ENCODE results near the gene AMOTL1. TPM values are rescaled to one million over a fixed set of nuclear protein-coding genes. Genes with fewer than 3 reads are reported as not detected.
"Not testable (repeated sequence)": the region's sequence is repeated elsewhere in the genome, so short reads cannot be mapped to it uniquely, and the experiment has no call there.

Gene AMOTL1
- total RNA-seq, 2 donors from 2014 or later = 0.25 to 2.0 TPM

DNA sequence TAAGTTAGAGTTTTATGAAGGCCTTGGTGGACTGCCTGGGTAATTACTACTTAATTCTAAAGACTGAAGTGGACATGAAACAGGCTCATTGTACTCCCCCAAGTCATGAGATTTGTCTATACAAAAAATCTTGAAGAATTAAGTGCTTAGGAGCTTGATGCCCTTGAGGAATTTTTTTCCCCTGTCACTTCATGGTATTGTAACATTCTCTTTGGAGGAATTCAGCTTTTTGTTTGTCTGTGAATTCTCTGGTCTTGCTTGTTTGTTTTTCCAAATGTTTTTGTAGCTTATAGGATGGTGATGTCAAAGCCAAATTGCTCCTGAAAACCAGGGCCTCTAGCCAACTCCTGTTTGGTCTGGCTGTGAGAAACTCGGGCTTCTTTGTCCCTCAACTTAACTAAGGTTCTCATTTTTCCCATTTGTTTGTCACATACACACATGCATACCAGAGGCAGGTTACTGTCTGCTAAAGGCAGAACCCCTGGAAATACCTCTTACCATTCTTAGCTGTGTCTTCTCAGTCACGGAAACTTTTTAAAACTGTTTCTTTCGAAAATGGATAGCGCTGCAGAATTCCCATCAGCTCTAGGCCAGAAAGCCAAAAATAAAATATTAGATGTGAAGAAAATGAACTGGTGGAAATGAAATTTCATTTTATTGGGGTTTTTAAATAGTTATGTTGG is 66.9 kb downstream of the AMOTL1 start:
- no peak for DNase-seq
- no peaks in the 10 kb centered on the region for H3K4me1 Mint-ChIP-seq
- H3K4me3 Mint-ChIP-seq = no peak overlapping the region
- no peaks in the 10 kb centered on the region for H3K36me3 Mint-ChIP-seq (ENCODE audit: low read depth)
- peaks cover 30% of the 10 kb centered on the region for H3K27me3 Mint-ChIP-seq
- ATAC-seq = no peak
- no peaks in the 10 kb centered on the region for H3K9me3 ChIP-seq (ENCODE audit: control insufficient read depth, low read length, poor library complexity, severe bottlenecking)
- H3K27ac Mint-ChIP-seq = no peak overlapping the region

DNA sequence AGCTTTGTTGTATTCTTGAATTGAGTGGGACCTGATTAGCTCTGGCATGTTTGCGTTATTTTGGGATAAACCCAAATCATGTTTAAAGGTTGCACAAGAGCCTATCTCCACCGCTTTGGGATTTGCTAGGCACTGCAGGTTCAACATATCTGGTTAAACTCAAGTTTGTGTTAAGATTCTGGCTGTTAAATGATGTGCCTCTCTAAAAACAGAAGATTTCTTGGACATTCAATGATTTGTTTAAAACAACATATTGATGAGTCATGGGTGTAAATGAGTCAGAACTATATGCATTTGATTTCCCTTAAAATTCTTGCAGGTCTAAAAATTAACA is 67.4 kb downstream of the AMOTL1 start:
- no peaks in the 10 kb centered on the region for H3K36me3 Mint-ChIP-seq (ENCODE audit: low read depth)
- no peaks in the 10 kb centered on the region for H3K9me3 ChIP-seq (ENCODE audit: control insufficient read depth, low read length, poor library complexity, severe bottlenecking)
- H3K27ac Mint-ChIP-seq = no peak overlapping the region
- H3K4me3 Mint-ChIP-seq = no peak overlapping the region
- no peaks in the 10 kb centered on the region for H3K4me1 Mint-ChIP-seq
- peaks cover 26% of the 10 kb centered on the region for H3K27me3 Mint-ChIP-seq
- DNase-seq = no peak
- ATAC-seq = no peak

- no peak for DNase-seq
- H3K9me3 ChIP-seq (ENCODE audit: control insufficient read depth, low read length, poor library complexity, severe bottlenecking) = no peaks in the 10 kb centered on the region
- no peak overlapping the region for H3K4me3 Mint-ChIP-seq
- no peak for ATAC-seq
- H3K27me3 Mint-ChIP-seq = peaks cover 24% of the 10 kb centered on the region
- H3K36me3 Mint-ChIP-seq (ENCODE audit: low read depth) = no peaks in the 10 kb centered on the region
- no peaks in the 10 kb centered on the region for H3K4me1 Mint-ChIP-seq
- H3K27ac Mint-ChIP-seq = no peak overlapping the region
These were observed 69.2 kb downstream of the AMOTL1 start for GRCh38 chr11:94837317-94837716.

- Mint-ChIP-seq H3K36me3 (ENCODE audit: low read depth) (no peaks in the 10 kb centered on the region), H3K27ac (no peak overlapping the region), H3K27me3 (peaks cover 26% of the 10 kb centered on the region), H3K4me1 (no peaks in the 10 kb centered on the region), H3K4me3 (no peak overlapping the region)
- ATAC-seq (no peak), DNase-seq (no peak)
- no peaks in the 10 kb centered on the region for H3K9me3 ChIP-seq (ENCODE audit: control insufficient read depth, low read length, poor library complexity, severe bottlenecking)
These were observed 70.0 kb downstream of the AMOTL1 start for GRCh38 chr11:94838027-94838731.

DNA sequence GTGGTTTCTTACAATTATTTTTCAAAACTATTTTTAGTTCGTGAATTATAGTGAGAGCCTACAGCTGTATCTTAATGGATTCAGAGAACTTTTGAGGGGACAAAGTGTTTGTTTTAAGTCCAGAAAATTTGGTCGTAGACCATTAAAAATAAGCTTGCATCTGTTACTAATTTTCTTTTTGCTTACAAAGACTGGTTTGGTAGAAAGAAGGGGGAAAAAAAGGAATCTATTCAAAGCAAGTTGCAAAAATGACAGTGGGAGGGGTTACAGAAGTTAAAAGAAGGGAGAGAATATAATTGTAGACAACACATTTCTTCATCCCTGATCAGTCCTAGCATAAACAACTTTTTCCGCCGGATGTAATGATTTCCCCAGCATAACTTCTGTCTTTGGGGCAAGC is 72.1 kb downstream of the AMOTL1 start:
- H3K4me1 Mint-ChIP-seq = no peaks in the 10 kb centered on the region
- DNase-seq (no peak), ATAC-seq (no peak)
- no peak overlapping the region for H3K27ac Mint-ChIP-seq
- no peaks in the 10 kb centered on the region for H3K9me3 ChIP-seq (ENCODE audit: control insufficient read depth, low read length, poor library complexity, severe bottlenecking)
- H3K36me3 Mint-ChIP-seq (ENCODE audit: low read depth) = no peaks in the 10 kb centered on the region
- peaks cover 27% of the 10 kb centered on the region for H3K27me3 Mint-ChIP-seq
- no peak overlapping the region for H3K4me3 Mint-ChIP-seq

DNA sequence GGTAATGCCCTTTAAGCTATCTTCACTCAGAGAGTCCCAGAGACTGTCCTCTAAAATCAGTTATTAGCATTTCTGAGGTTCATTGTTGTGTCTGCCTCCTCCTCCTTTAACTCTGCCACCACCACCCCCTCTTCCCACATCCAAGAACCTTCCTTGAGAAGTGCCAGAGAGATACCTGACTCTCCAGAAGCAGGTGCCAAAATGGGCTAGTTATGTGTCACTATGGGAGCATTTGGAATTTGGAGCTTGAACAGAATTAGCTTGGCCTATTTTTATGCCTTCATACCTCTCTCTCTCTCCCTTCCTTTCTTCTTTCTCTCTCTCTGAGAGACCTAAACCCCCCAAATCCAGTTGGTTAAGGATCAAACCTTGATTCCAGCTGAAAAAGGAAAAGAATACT is 75.9 kb downstream of the AMOTL1 start:
- ATAC-seq (no peak), DNase-seq (no peak)
- no peak overlapping the region for H3K27ac Mint-ChIP-seq
- no peak overlapping the region for H3K4me3 Mint-ChIP-seq
- H3K4me1 Mint-ChIP-seq = no peaks in the 10 kb centered on the region
- H3K9me3 ChIP-seq (ENCODE audit: control insufficient read depth, low read length, poor library complexity, severe bottlenecking) = no peaks in the 10 kb centered on the region
- no peaks in the 10 kb centered on the region for H3K36me3 Mint-ChIP-seq (ENCODE audit: low read depth)
- peaks cover 41% of the 10 kb centered on the region for H3K27me3 Mint-ChIP-seq

GRCh38 chr11:94845622-94846021 is 77.5 kb downstream of the AMOTL1 start:
- Mint-ChIP-seq H3K4me1 (no peaks in the 10 kb centered on the region), H3K36me3 (ENCODE audit: low read depth) (peaks cover 4% of the 10 kb centered on the region), H3K27me3 (peaks cover 45% of the 10 kb centered on the region), H3K4me3 (no peak overlapping the region), H3K27ac (no peak overlapping the region)
- H3K9me3 ChIP-seq (ENCODE audit: control insufficient read depth, low read length, poor library complexity, severe bottlenecking) = no peaks in the 10 kb centered on the region
- ATAC-seq = no peak
- no peak for DNase-seq

GRCh38 chr11:94849839-94850238 is 81.7 kb downstream of the AMOTL1 start:
- no peaks in the 10 kb centered on the region for H3K9me3 ChIP-seq (ENCODE audit: control insufficient read depth, low read length, poor library complexity, severe bottlenecking)
- ATAC-seq = no peak
- H3K4me3 Mint-ChIP-seq = no peak overlapping the region
- H3K36me3 Mint-ChIP-seq (ENCODE audit: low read depth) = peaks cover 6% of the 10 kb centered on the region
- H3K27ac Mint-ChIP-seq = no peak overlapping the region
- no peak for DNase-seq
- no peaks in the 10 kb centered on the region for H3K4me1 Mint-ChIP-seq
- H3K27me3 Mint-ChIP-seq = peaks cover 45% of the 10 kb centered on the region

GRCh38 chr11:94851864-94852636 is 83.9 kb downstream of the AMOTL1 start:
- peaks cover 6% of the 10 kb centered on the region for H3K36me3 Mint-ChIP-seq (ENCODE audit: low read depth)
- DNase-seq (no peak), ATAC-seq (no peak)
- H3K4me1 Mint-ChIP-seq = no peaks in the 10 kb centered on the region
- H3K27ac Mint-ChIP-seq = no peak overlapping the region
- H3K4me3 Mint-ChIP-seq = no peak overlapping the region
- H3K9me3 ChIP-seq (ENCODE audit: control insufficient read depth, low read length, poor library complexity, severe bottlenecking) = no peaks in the 10 kb centered on the region
- peaks cover 50% of the 10 kb centered on the region for H3K27me3 Mint-ChIP-seq

DNA sequence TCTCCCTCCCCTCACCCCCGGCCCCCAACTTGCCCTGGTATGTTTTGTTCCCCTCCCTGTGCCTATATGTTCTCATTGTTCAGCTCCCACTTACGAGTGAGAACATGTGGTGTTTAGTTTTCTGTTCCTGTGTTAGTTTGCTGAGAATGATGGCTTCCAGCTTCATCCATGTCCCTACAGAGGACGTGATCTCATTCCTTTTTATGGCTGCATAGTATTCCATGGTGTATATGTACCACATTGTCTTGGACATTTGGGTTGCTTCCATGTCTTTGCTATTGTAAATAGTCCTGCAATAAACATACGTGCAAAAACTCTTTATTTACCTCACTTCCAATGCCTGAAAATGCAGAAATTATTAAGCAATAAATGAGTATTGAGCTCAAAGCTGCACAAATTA is 85.1 kb downstream of the AMOTL1 start:
- H3K27me3 Mint-ChIP-seq = peaks cover 41% of the 10 kb centered on the region
- not testable (repeated sequence) for H3K9me3 ChIP-seq (ENCODE audit: control insufficient read depth, low read length, poor library complexity, severe bottlenecking); H3K4me3 Mint-ChIP-seq; H3K36me3 Mint-ChIP-seq (ENCODE audit: low read depth); H3K27ac Mint-ChIP-seq; DNase-seq; H3K4me1 Mint-ChIP-seq; ATAC-seq

DNA sequence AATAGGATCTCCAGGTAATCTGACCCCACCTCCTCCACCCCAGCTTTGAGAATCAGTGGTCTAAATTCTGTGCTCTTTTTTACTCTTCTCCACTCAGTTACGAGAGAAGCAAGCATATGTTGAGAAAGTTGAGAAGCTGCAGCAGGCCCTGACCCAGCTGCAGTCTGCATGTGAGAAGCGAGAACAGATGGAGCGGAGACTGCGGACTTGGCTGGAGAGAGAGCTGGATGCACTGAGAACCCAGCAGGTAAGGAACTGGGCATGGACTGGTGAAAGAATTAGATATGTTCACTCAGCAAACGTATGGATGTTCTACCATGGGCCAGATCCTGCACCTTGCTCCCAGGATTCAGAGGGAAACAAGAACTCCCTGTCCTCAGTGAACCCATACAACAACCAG is 85.7 kb downstream of the AMOTL1 start:
- H3K27me3 Mint-ChIP-seq = peaks cover 42% of the 10 kb centered on the region
- H3K9me3 ChIP-seq (ENCODE audit: control insufficient read depth, low read length, poor library complexity, severe bottlenecking) = no peaks in the 10 kb centered on the region
- no peak overlapping the region for H3K27ac Mint-ChIP-seq
- ATAC-seq (no peak), DNase-seq (no peak)
- peaks cover 6% of the 10 kb centered on the region for H3K36me3 Mint-ChIP-seq (ENCODE audit: low read depth)
- H3K4me1 Mint-ChIP-seq = no peaks in the 10 kb centered on the region
- no peak overlapping the region for H3K4me3 Mint-ChIP-seq

- H3K9me3 ChIP-seq (ENCODE audit: control insufficient read depth, low read length, poor library complexity, severe bottlenecking) = no peaks in the 10 kb centered on the region
- Mint-ChIP-seq H3K27ac (no peak overlapping the region), H3K4me1 (no peaks in the 10 kb centered on the region), H3K36me3 (ENCODE audit: low read depth) (peaks cover 2% of the 10 kb centered on the region), H3K4me3 (no peak overlapping the region), H3K27me3 (peaks cover 46% of the 10 kb centered on the region)
- no peak for DNase-seq
- no peak for ATAC-seq
These were observed 86.8 kb downstream of the AMOTL1 start for GRCh38 chr11:94854770-94855633.

- DNase-seq = no peak
- no peaks in the 10 kb centered on the region for H3K9me3 ChIP-seq (ENCODE audit: control insufficient read depth, low read length, poor library complexity, severe bottlenecking)
- Mint-ChIP-seq H3K4me3 (no peak overlapping the region), H3K36me3 (ENCODE audit: low read depth) (peaks cover 2% of the 10 kb centered on the region), H3K4me1 (no peaks in the 10 kb centered on the region), H3K27ac (no peak overlapping the region), H3K27me3 (peaks cover 45% of the 10 kb centered on the region)
- no peak for ATAC-seq
These were observed 87.5 kb downstream of the AMOTL1 start for GRCh38 chr11:94855666-94856065.
